Activated CD4-positive, alpha-beta T cell treated with anti-CD3 and anti-CD28 coated beads, Interleukin-2, amount 10 ng/mL, durations not matched to agents 7 days and 5 days (primary cell): ENCODE measurements around the gene S1PR3. TPM values are rescaled to one million over a fixed set of nuclear protein-coding genes. Genes with fewer than 3 reads are reported as not detected.

Experiments used
- CTCF ChIA-PET: fragments of 350-600 bp; sonication (Branson Sonifier 250); formaldehyde crosslinking; loops from one replicate; lab custom pipeline; 2021; ENCODE audit warnings: antibody characterized with exemption; lab: Charles Lee
- POLR2A ChIA-PET: fragments of 350-600 bp; sonication (Branson Sonifier 250); formaldehyde crosslinking; loops from one replicate; lab custom pipeline; 2021; ENCODE audit warnings: antibody characterized with exemption; lab: Charles Lee
- DNase-seq: peaks from one replicate; pipeline ENCODE4 v3.0.0-alpha.2; 2020
- H3K27ac Mint-ChIP-seq: one replicate; pipeline ENCODE4 v1.8.0; 2021; ENCODE audit warnings: mild to moderate bottlenecking, moderate library complexity, mixed read lengths
- H3K27me3 Mint-ChIP-seq: one replicate; pipeline ENCODE4 v1.8.0; 2021; ENCODE audit warnings: mixed read lengths
- H3K36me3 Mint-ChIP-seq: one replicate; pipeline ENCODE4 v1.8.0; 2021; ENCODE audit warnings: low read depth, mixed read lengths
- H3K4me1 Mint-ChIP-seq: one replicate; pipeline ENCODE4 v1.8.0; 2021; ENCODE audit warnings: mixed read lengths
- H3K4me3 Mint-ChIP-seq: one replicate; pipeline ENCODE4 v1.8.0; 2021; ENCODE audit warnings: mild to moderate bottlenecking, moderate library complexity, mixed read lengths
- H3K9me3 Mint-ChIP-seq: one replicate; pipeline ENCODE4 v1.8.0; 2021; ENCODE audit warnings: mixed read lengths
- total RNA-seq, 2 experiments: library from RNA; stranded (reverse); gene quantifications; one replicate each; pipeline ENCODE4 v1.2.3, GENCODE V29; 2021

S1PR3 gene
- total RNA-seq, 2 experiments from 2014 or later, result 0.12 to 0.15 TPM

- no peak for DNase-seq
Measured at GRCh38 chr9:88998503-88998902, 7.2 kb downstream of the S1PR3 start.

GRCh38 chr9:88998911-88999310 lies 7.6 kb downstream of the S1PR3 start:
- Mint-ChIP-seq H3K27ac (no peak overlapping the region), H3K4me3 (no peak overlapping the region), H3K4me1 (peaks cover 4% of the 10 kb centered on the region), H3K27me3 (peaks cover 13% of the 10 kb centered on the region), H3K9me3 (no peaks in the 10 kb centered on the region), H3K36me3 (no peaks in the 10 kb centered on the region)
- DNase-seq, result no peak
- CTCF ChIA-PET, result no interaction called here
- POLR2A ChIA-PET, result no interaction called here

More at GRCh38 chr9:88998503-88998902, 7.2 kb downstream of the S1PR3 start:
- Mint-ChIP-seq H3K4me1 (peaks cover 4% of the 10 kb centered on the region), H3K27me3 (peaks cover 13% of the 10 kb centered on the region), H3K36me3 (no peaks in the 10 kb centered on the region), H3K9me3 (no peaks in the 10 kb centered on the region), H3K4me3 (no peak overlapping the region), H3K27ac (no peak overlapping the region)
- ChIA-PET POLR2A (no interaction called here), CTCF (no interaction called here)

GRCh38 chr9:89000371-89000781 lies 9.1 kb downstream of the S1PR3 start:
- POLR2A ChIA-PET, result no interaction called here
- Mint-ChIP-seq H3K4me1 (peaks cover 4% of the 10 kb centered on the region), H3K36me3 (no peaks in the 10 kb centered on the region), H3K27me3 (peaks cover 17% of the 10 kb centered on the region), H3K9me3 (no peaks in the 10 kb centered on the region), H3K4me3 (no peak overlapping the region), H3K27ac (no peak overlapping the region)
- CTCF ChIA-PET, result interaction anchor here (1.0 to 1.6 kb wide), 3 partner anchors 10 to 1274 kb away, joined by 3 to 6 read pairs (median 4); partner anchors contain the start of gene CTSL
- DNase-seq, result no peak

GRCh38 chr9:89000973-89001916 lies 10.0 kb downstream of the S1PR3 start:
- Mint-ChIP-seq H3K36me3 (no peaks in the 10 kb centered on the region), H3K27ac (no peak overlapping the region), H3K27me3 (peaks cover 23% of the 10 kb centered on the region), H3K4me1 (peaks cover 4% of the 10 kb centered on the region), H3K9me3 (no peaks in the 10 kb centered on the region), H3K4me3 (no peak overlapping the region)
- peak; percentile 85 for DNase-seq
- ChIA-PET POLR2A (no interaction called here), CTCF (interaction anchor here (0.6 to 1.6 kb wide), 5 partner anchors 9 to 1275 kb away, joined by 3 to 6 read pairs (median 3); partner anchors contain the start of gene CTSL)

- Mint-ChIP-seq H3K4me3 (no peak overlapping the region), H3K4me1 (peaks cover 4% of the 10 kb centered on the region), H3K27me3 (peaks cover 23% of the 10 kb centered on the region), H3K36me3 (no peaks in the 10 kb centered on the region), H3K9me3 (no peaks in the 10 kb centered on the region), H3K27ac (no peak overlapping the region)
- DNase-seq, result no peak
- CTCF ChIA-PET, result interaction anchor here (0.6 kb wide), 1 partner anchor 34 kb away, joined by 3 read pairs; no protein-coding TSS in a partner anchor
- POLR2A ChIA-PET, result no interaction called here
Measured at GRCh38 chr9:89001917-89002540, 10.8 kb downstream of the S1PR3 start.

- H3K36me3 Mint-ChIP-seq, result no peaks in the 10 kb centered on the region
- ChIA-PET CTCF (interaction anchor here (0.6 to 0.7 kb wide), 2 partner anchors 33 to 125 kb away, joined by 3 read pairs; no protein-coding TSS in a partner anchor), POLR2A (no interaction called here)
- H3K4me3 Mint-ChIP-seq, result no peak overlapping the region
- DNase-seq, result no peak
- no peaks in the 10 kb centered on the region for H3K9me3 Mint-ChIP-seq
- H3K4me1 Mint-ChIP-seq, result peaks cover 4% of the 10 kb centered on the region
- peaks cover 23% of the 10 kb centered on the region for H3K27me3 Mint-ChIP-seq
- no peak overlapping the region for H3K27ac Mint-ChIP-seq
Measured at GRCh38 chr9:89002987-89003386, 11.7 kb downstream of the S1PR3 start.

GRCh38 chr9:89005323-89005722 lies 14.1 kb downstream of the S1PR3 start:
- no peak for DNase-seq
- H3K9me3 Mint-ChIP-seq, result no peaks in the 10 kb centered on the region
- ChIA-PET CTCF (no interaction called here), POLR2A (no interaction called here)
- H3K4me1 Mint-ChIP-seq, result peaks cover 4% of the 10 kb centered on the region
- H3K36me3 Mint-ChIP-seq, result no peaks in the 10 kb centered on the region
- H3K27ac Mint-ChIP-seq, result no peak overlapping the region
- peaks cover 23% of the 10 kb centered on the region for H3K27me3 Mint-ChIP-seq
- H3K4me3 Mint-ChIP-seq, result no peak overlapping the region

- no peak for DNase-seq
- POLR2A ChIA-PET, result no interaction called here
- Mint-ChIP-seq H3K4me1 (no peaks in the 10 kb centered on the region), H3K4me3 (no peak overlapping the region), H3K9me3 (no peaks in the 10 kb centered on the region), H3K36me3 (no peaks in the 10 kb centered on the region), H3K27ac (no peak overlapping the region), H3K27me3 (peaks cover 23% of the 10 kb centered on the region)
- CTCF ChIA-PET, result no interaction called here
Measured at GRCh38 chr9:89006267-89006666, 15.0 kb downstream of the S1PR3 start.

GRCh38 chr9:89006996-89007967 lies 16.0 kb downstream of the S1PR3 start:
- no peak overlapping the region for H3K27ac Mint-ChIP-seq
- DNase-seq, result no peak
- peaks cover 15% of the 10 kb centered on the region for H3K27me3 Mint-ChIP-seq
- no peaks in the 10 kb centered on the region for H3K4me1 Mint-ChIP-seq
- no peaks in the 10 kb centered on the region for H3K9me3 Mint-ChIP-seq
- no peaks in the 10 kb centered on the region for H3K36me3 Mint-ChIP-seq
- POLR2A ChIA-PET, result no interaction called here
- CTCF ChIA-PET, result no interaction called here
- no peak overlapping the region for H3K4me3 Mint-ChIP-seq

- ChIA-PET POLR2A (interaction anchor here (0.7 kb wide), 1 partner anchor 1057 kb away, joined by 3 read pairs; no protein-coding TSS in a partner anchor), CTCF (no interaction called here)
- H3K4me3 Mint-ChIP-seq, result no peak overlapping the region
- no peak for DNase-seq
- no peak overlapping the region for H3K27ac Mint-ChIP-seq
- H3K36me3 Mint-ChIP-seq, result no peaks in the 10 kb centered on the region
- no peaks in the 10 kb centered on the region for H3K4me1 Mint-ChIP-seq
- H3K27me3 Mint-ChIP-seq, result peaks cover 12% of the 10 kb centered on the region
- no peaks in the 10 kb centered on the region for H3K9me3 Mint-ChIP-seq
Measured at GRCh38 chr9:89008055-89008743, 16.9 kb downstream of the S1PR3 start.

GRCh38 chr9:89008744-89009545 lies 17.7 kb downstream of the S1PR3 start:
- ChIA-PET CTCF (interaction anchor here (1.4 kb wide), 1 partner anchor 8 kb away, joined by 4 read pairs; no protein-coding TSS in a partner anchor), POLR2A (no interaction called here)
- H3K4me1 Mint-ChIP-seq, result no peaks in the 10 kb centered on the region
- no peak overlapping the region for H3K4me3 Mint-ChIP-seq
- H3K36me3 Mint-ChIP-seq, result no peaks in the 10 kb centered on the region
- DNase-seq, result no peak
- no peak overlapping the region for H3K27ac Mint-ChIP-seq
- H3K9me3 Mint-ChIP-seq, result no peaks in the 10 kb centered on the region
- peaks cover 9% of the 10 kb centered on the region for H3K27me3 Mint-ChIP-seq
